A549 (cell line): ENCODE measurements around the gene CHID1. TPM values are rescaled to one million over a fixed set of nuclear protein-coding genes. Genes with fewer than 3 reads are reported as not detected.

Experiments used
- ATAC-seq, 2 experiments: fragments of 200-7000 bp in 1 of 2; fragments of >200 bp in 1 of 2; cut with Nextera tagmentation in 1 of 2; cut with Tn5 transposase in 1 of 2; 3 replicates each; pipeline versions ENCODE4 v1.8.0 to v1.9.1; 2018 to 2020; ENCODE audit warnings: mild to moderate bottlenecking in 1 of 2, moderate library complexity in 1 of 2
- CTCF ChIA-PET: fragments of 300-600 bp; sonication (Branson Sonifier 250); formaldehyde crosslinking; extraction: SDS; loops from one replicate; lab custom pipeline; 2021; ENCODE audit warnings: antibody characterized with exemption, inconsistent platforms; lab: Yijun Ruan, JAX
- POLR2A ChIA-PET: fragments of 350-600 bp; formaldehyde crosslinking; extraction: SDS; loops from one replicate; lab custom pipeline; 2021; ENCODE audit warnings: antibody characterized with exemption, inconsistent platforms; lab: Yijun Ruan, JAX
- DNase-seq, 2 experiments: peaks; one replicate each; pipeline versions ENCODE4 v3.0.0 to v3.0.0-alpha.2; 2011 to 2016; ENCODE audit warnings: low read depth in 1 of 2, low spot score in 1 of 2
- FAIRE-seq: peaks from 2 replicates; lab custom pipeline; 2011; peaks lifted over from hg19 to GRCh38; lab: Jason Lieb, UNC
- H3K27ac ChIP-seq, 2 experiments: fragments of >200 bp; sonication (Bioruptor Twin); formaldehyde crosslinking; 3 replicates each; pipeline ENCODE4 v1.5.1; 2016 to 2017
- H3K4me1 ChIP-seq: fragments of >200 bp; sonication (Bioruptor Twin); formaldehyde crosslinking; 3 replicates; pipeline ENCODE4 v1.6.1; 2016
- H3K4me2 ChIP-seq: fragments of >200 bp; sonication (Bioruptor Twin); formaldehyde crosslinking; 3 replicates; pipeline ENCODE4 v1.6.1; 2016
- H3K4me3 ChIP-seq: fragments of >200 bp; sonication (Bioruptor Twin); formaldehyde crosslinking; 3 replicates; pipeline ENCODE4 v1.5.1; 2016
- H3K9me3 ChIP-seq: fragments of >200 bp; sonication (Bioruptor Twin); formaldehyde crosslinking; 3 replicates; pipeline ENCODE4 v1.6.1; 2016
- BHLHE40 ChIP-seq: IDR thresholded peaks from 2 replicates; pipeline ENCODE4 v1.6.1; 2012; ENCODE audit warnings: low read depth, low read length, inconsistent platforms
- CEBPB ChIP-seq, 2 experiments: fragments of >200 bp in 1 of 2; sonication (Bioruptor Twin) in 1 of 2; formaldehyde crosslinking in 1 of 2; IDR thresholded peaks; 2 replicates each; pipeline ENCODE4 v1.6.1; 2012 to 2016
- E2F6 ChIP-seq: IDR thresholded peaks from 2 replicates; pipeline ENCODE4 v1.6.1; 2012; ENCODE audit warnings: low read depth, borderline replicate concordance
- EHMT2 ChIP-seq: fragments of 200-600 bp; sonication (generic); IDR thresholded peaks from 2 replicates; pipeline ENCODE4 v1.6.1; 2016; ENCODE audit warnings: antibody characterized with exemption, low read depth, mild to moderate bottlenecking, moderate library complexity
- GATA3 ChIP-seq: IDR thresholded peaks from 2 replicates; pipeline ENCODE4 v1.6.1; 2012; ENCODE audit warnings: borderline replicate concordance
- HOXB5 ChIP-seq: fragments of 250-450 bp; sonication (Bioruptor Pico); IDR thresholded peaks from 2 replicates; pipeline ENCODE4 v1.5.0; 2020; ENCODE audit warnings: mild to moderate bottlenecking, moderate library complexity
- JUN ChIP-seq, 2 experiments: fragments of >200 bp; sonication (Bioruptor Twin); formaldehyde crosslinking; IDR thresholded peaks; 2 replicates in 1 of 2; 3 replicates in 1 of 2; pipeline ENCODE4 v1.6.1; 2016 to 2017
- KDM1A ChIP-seq: fragments of 200-600 bp; sonication (generic); IDR thresholded peaks from 2 replicates; pipeline ENCODE4 v1.6.1; 2016; ENCODE audit warnings: low read depth, mild to moderate bottlenecking
- KDM5A ChIP-seq: fragments of 200-600 bp; sonication (generic); IDR thresholded peaks from 2 replicates; pipeline ENCODE4 v1.6.1; 2016; ENCODE audit warnings: antibody characterized with exemption, mild to moderate bottlenecking
- MAX ChIP-seq: IDR thresholded peaks from 2 replicates; pipeline ENCODE4 v1.6.1; 2012
- MAZ ChIP-seq: fragments of 150-350 bp; IDR thresholded peaks from 2 replicates; pipeline ENCODE4 v1.6.1; 2014; ENCODE audit warnings: antibody characterized with exemption, low read depth, low read length, borderline replicate concordance
- MYC ChIP-seq: IDR thresholded peaks from 2 replicates; pipeline ENCODE4 v1.6.1; 2012; ENCODE audit warnings: mild to moderate bottlenecking, inconsistent platforms, low read length, improper control_type of control experiment, borderline replicate concordance
- NPAS2 ChIP-seq: fragments of 250-450 bp; sonication (Bioruptor Pico); IDR thresholded peaks from 2 replicates; pipeline ENCODE4 v1.8.0; 2022; ENCODE audit warnings: mild to moderate bottlenecking, moderate library complexity, borderline replicate concordance
- PBX3 ChIP-seq: IDR thresholded peaks from 2 replicates; pipeline ENCODE4 v1.6.1; 2012
- PHF8 ChIP-seq: fragments of 200-600 bp; sonication (generic); IDR thresholded peaks from 2 replicates; pipeline ENCODE4 v1.6.1; 2016; ENCODE audit warnings: low read depth, mild to moderate bottlenecking, antibody characterized with exemption, moderate library complexity, borderline replicate concordance
- POLR2A ChIP-seq: IDR thresholded peaks from 2 replicates; pipeline ENCODE4 v1.6.1; 2012; ENCODE audit warnings: mild to moderate bottlenecking, low read length
- POLR2AphosphoS2 ChIP-seq: conservative IDR thresholded peaks from 2 replicates; pipeline ENCODE4 v1.6.1; 2012; ENCODE audit warnings: low read length, improper control_type of control experiment, inconsistent platforms
- RFX5 ChIP-seq: fragments of 450-650 bp; IDR thresholded peaks from 2 replicates; pipeline ENCODE4 v1.7.1; 2014; ENCODE audit warnings: antibody characterized with exemption, mild to moderate bottlenecking, moderate library complexity
- RNF2 ChIP-seq: fragments of 200-600 bp; sonication (generic); IDR thresholded peaks from 2 replicates; pipeline ENCODE4 v1.6.1; 2016; ENCODE audit warnings: low read depth, mild to moderate bottlenecking, antibody characterized with exemption, moderate library complexity, borderline replicate concordance
- SMC3 ChIP-seq: fragments of >200 bp; sonication (Bioruptor Twin); formaldehyde crosslinking; IDR thresholded peaks from 3 replicates; pipeline ENCODE4 v1.6.1; 2018; ENCODE audit warnings: inconsistent platforms
- TFCP2L1 ChIP-seq: fragments of 250-450 bp; sonication (Bioruptor Pico); IDR thresholded peaks from 2 replicates; pipeline ENCODE4 v1.5.0; 2021; ENCODE audit warnings: mild to moderate bottlenecking
- USF2 ChIP-seq: fragments of 450-650 bp; IDR thresholded peaks from 2 replicates; pipeline ENCODE4 v1.6.1; 2014; ENCODE audit warnings: antibody characterized with exemption
- ZFP36 ChIP-seq: fragments of 450-650 bp; IDR thresholded peaks from 2 replicates; pipeline ENCODE4 v1.6.1; 2014; ENCODE audit warnings: borderline replicate concordance; ENCODE audit not compliant: partially characterized antibody
- ZSCAN20 ChIP-seq: fragments of 250-450 bp; sonication (Bioruptor Pico); IDR thresholded peaks from 2 replicates; pipeline ENCODE4 v1.8.0; 2022; ENCODE audit warnings: mild to moderate bottlenecking, moderate library complexity
- WGBS: methylation state at CpG from one replicate; pipeline ENCODE4 v1.1.6; 2017; ENCODE audit errors: missing lambda C conversion rate; 5-methylcytosine and 5-hydroxymethylcytosine counted together
- polyA plus RNA-seq, 4 experiments: library from polyadenylated mRNA; depleted of rRNA in 3 of 4; stranded (reverse); fragments of >200 nt; fragmentation: RNase III in 1 of 4; extraction: RNeasy Plus Mini Kit Qiagen cat#74134 plus additional on column Dnase treatment in 1 of 4; gene quantifications; 2 replicates in 3 of 4; 3 replicates in 1 of 4; pipeline ENCODE4 v1.2.3, GENCODE V29; 2011 to 2017

CHID1 gene
- polyA plus RNA-seq, 2 of the 4 experiments (the other 2 are of a cell fraction) = 53.8 to 70.6 TPM

- TF ChIP-seq PHF8 = no peak
- no peak for TF ChIP-seq NPAS2 (CRISPR knock-in tag)
- no peak for TF ChIP-seq PBX3
- no peak for TF ChIP-seq MYC
- no peak for TF ChIP-seq HOXB5 (CRISPR knock-in tag)
- TF ChIP-seq JUN (IDR thresholded peaks at IDR 0.05) = no peak
- TF ChIP-seq EHMT2 = no peak
- TF ChIP-seq RFX5 = no peak
- TF ChIP-seq POLR2A = no peak
- Histone ChIP-seq H3K4me3 (peak within 1 kb of the TSS; percentile 52), H3K27ac (peak within 1 kb of the TSS; percentile 80 to 88), H3K4me2 (peak within 1 kb of the TSS; percentile 87), H3K4me1 (peaks cover 55% of the 10 kb centered on the region), H3K9me3 (no peaks in the 10 kb centered on the region)
- DNase-seq (no peak), ATAC-seq (no peak), FAIRE-seq (no peak)
- ChIA-PET CTCF (interaction anchor here (1.2 to 1.7 kb wide), 3 partner anchors 10 to 12 kb away, joined by 3 to 5 read pairs (median 4); no protein-coding TSS in a partner anchor), POLR2A (interaction anchor here (3.5 kb wide), 1 partner anchor 9 kb away, joined by 26 read pairs; the partner anchor contains the start of gene PNPLA2)
- WGBS = 49% methylated on average over 5 of the region's 5 CpGs
Observed at GRCh38 chr11:827897-828192, 82.8 kb downstream of the CHID1 start, which contains the start of gene CRACR2B. TSS of gene CRACR2B (plus strand) at chr11:827919. CDS start at chr11:828608, 689 bp downstream.

GRCh38 chr11:827146-827896 is 83.3 kb downstream of the CHID1 start:
- peak overlapping the region; percentile 80 to 88 for H3K27ac ChIP-seq

GRCh38 chr11:826836-827145 is 83.8 kb downstream of the CHID1 start:
- POLR2A ChIA-PET = no interaction called here
- Histone ChIP-seq H3K27ac (peak overlapping the region; percentile 80 to 88), H3K4me3 (peak overlapping the region; percentile 52)
- CTCF ChIA-PET = interaction anchor here (1.4 kb wide), 1 partner anchor 9 kb away, joined by 4 read pairs; no protein-coding TSS in a partner anchor
- FAIRE-seq = no peak
- no peak for TF ChIP-seq ZFP36
- TF ChIP-seq, all 56 proteins: peak for 0
- no peak for DNase-seq
- Histone ChIP-seq H3K9me3 (no peaks in the 10 kb centered on the region), H3K4me1 (peaks cover 57% of the 10 kb centered on the region), H3K4me2 (peak overlapping the region; percentile 87)
- ATAC-seq = no peak
- WGBS = 29% methylated on average over 9 of the region's 22 CpGs

More at GRCh38 chr11:827146-827896, 83.3 kb downstream of the CHID1 start:
- ChIA-PET CTCF (interaction anchor here (1.2 to 1.7 kb wide), 3 partner anchors 10 to 12 kb away, joined by 3 to 5 read pairs (median 4); no protein-coding TSS in a partner anchor), POLR2A (interaction anchor here (3.5 kb wide), 1 partner anchor 8 kb away, joined by 26 read pairs; the partner anchor contains the start of gene PNPLA2)
- FAIRE-seq = no peak
- Histone ChIP-seq H3K9me3 (no peaks in the 10 kb centered on the region), H3K4me1 (peaks cover 56% of the 10 kb centered on the region), H3K4me3 (peak overlapping the region; percentile 52), H3K4me2 (peak overlapping the region; percentile 87)
- ATAC-seq = peak in 1 of 2 experiments; percentile 2; a peak in 1 of 6 replicates
- TF ChIP-seq MYC (no peak), MAZ (no peak), PHF8 (no peak), RFX5 (no peak), MAX (peak; percentile 45; the same call in 1 of the 2 replicates), CEBPB (IDR thresholded peaks at IDR 0.05) (no peak), JUN (IDR thresholded peaks at IDR 0.05) (peak in 1 of 2 experiments; percentile 52; a peak in 3 of 5 replicates), GATA3 (no peak), PBX3 (peak; percentile 29; the same call in 1 of the 2 replicates), KDM1A (no peak)
- 41% methylated on average over 17 of the region's 66 CpGs for WGBS
- no peak for DNase-seq

GRCh38 chr11:826227-826621 is 84.4 kb downstream of the CHID1 start:
- FAIRE-seq (no peak), ATAC-seq (no peak), DNase-seq (no peak)
- POLR2A ChIA-PET = no interaction called here
- H3K9me3 ChIP-seq = no peaks in the 10 kb centered on the region
- peaks cover 57% of the 10 kb centered on the region for H3K4me1 ChIP-seq
- H3K27ac ChIP-seq = peak overlapping the region in 1 of 2 experiments; percentile 88; a peak in 3 of 6 replicates
- no peak overlapping the region; the same call in 2 of the 3 replicates for H3K4me3 ChIP-seq
- WGBS = 57% methylated on average over 7 of the region's 9 CpGs
- CTCF ChIA-PET = no interaction called here
- H3K4me2 ChIP-seq = peak overlapping the region; percentile 87
- no peak for TF ChIP-seq USF2
- TF ChIP-seq CEBPB (IDR thresholded peaks at IDR 0.05) = no peak
- TF ChIP-seq JUN (IDR thresholded peaks at IDR 0.05) = no peak
- TF ChIP-seq SMC3 = no peak
- no peak for TF ChIP-seq POLR2AphosphoS2
- TF ChIP-seq E2F6 = no peak
- no peak for TF ChIP-seq ZSCAN20 (CRISPR knock-in tag)
- no peak for TF ChIP-seq BHLHE40
- no peak for TF ChIP-seq TFCP2L1 (CRISPR knock-in tag)
- no peak for TF ChIP-seq HOXB5 (CRISPR knock-in tag)
- no peak for TF ChIP-seq RNF2
- TF ChIP-seq KDM5A = no peak
